Peyer's patch (tissue), 4 donors: Measurements from ENCODE around the gene RAPGEF2. TPM values are rescaled to one million over a fixed set of nuclear protein-coding genes. Genes with fewer than 3 reads are reported as not detected.
"Not testable (repeated sequence)": the region's sequence is repeated elsewhere in the genome, so short reads cannot be mapped to it uniquely, and the experiment has no call there.

ENCODE experiments used
- DNase-seq, 3 donors: peaks; one replicate each; pipeline ENCODE4 v3.0.0-alpha.2; 2017 to 2019
- H3K27ac ChIP-seq, 4 donors: fragments of 200-600 bp; sonication (generic); one replicate each; pipeline ENCODE4 v1.5.1; 2016 to 2019
- H3K27me3 ChIP-seq, 2 donors: fragments of 200-600 bp; sonication (generic); one replicate each; pipeline ENCODE4 v1.5.1; 2019
- H3K36me3 ChIP-seq, 3 donors: fragments of 200-600 bp; sonication (generic); one replicate each; pipeline ENCODE4 v1.5.1; 2016 to 2019
- H3K4me1 ChIP-seq, 4 donors: fragments of 200-600 bp; sonication (generic); one replicate each; pipeline ENCODE4 v1.5.1; 2016 to 2019
- H3K4me3 ChIP-seq, 4 donors: fragments of 200-600 bp; sonication (generic); 1 replicate in 3 of 4; 2 replicates in 1 of 4; pipeline ENCODE4 v1.5.1; 2016 to 2019; ENCODE audit warnings: mild to moderate bottlenecking in 1 of 4
- H3K9me3 ChIP-seq, 4 donors: fragments of 200-600 bp; sonication (generic); one replicate each; pipeline ENCODE4 v1.5.1; 2016 to 2019; ENCODE audit warnings: mild to moderate bottlenecking in 1 of 4
- POLR2A ChIP-seq, 2 donors: fragments of 450-650 bp; IDR thresholded peaks; one replicate each; pipeline ENCODE4 v1.5.1; 2017; ENCODE audit warnings: antibody characterized with exemption in 2 of 2, mild to moderate bottlenecking in 2 of 2, moderate library complexity in 2 of 2
- total RNA-seq, 4 donors: library from RNA; depleted of rRNA; stranded (reverse); fragments of >200 nt; gene quantifications; one replicate each; pipeline ENCODE4 v1.1.0, GENCODE V29; 2016
- TF ChIP-seq, protein P1 (sequence below), 6 experiments: fragments of 450-650 bp in 4 of 6; fragments of 200-600 bp in 2 of 6; sonication (generic) in 1 of 6; IDR thresholded peaks; one replicate each; pipeline ENCODE4 v1.5.1; 2017 to 2019; ENCODE audit warnings: antibody characterized with exemption in 6 of 6, mild to moderate bottlenecking in 3 of 6, moderate library complexity in 1 of 6

Gene RAPGEF2
- total RNA-seq, 4 donors from 2014 or later = 30.1 to 81.7 (median 41.4) TPM

DNA sequence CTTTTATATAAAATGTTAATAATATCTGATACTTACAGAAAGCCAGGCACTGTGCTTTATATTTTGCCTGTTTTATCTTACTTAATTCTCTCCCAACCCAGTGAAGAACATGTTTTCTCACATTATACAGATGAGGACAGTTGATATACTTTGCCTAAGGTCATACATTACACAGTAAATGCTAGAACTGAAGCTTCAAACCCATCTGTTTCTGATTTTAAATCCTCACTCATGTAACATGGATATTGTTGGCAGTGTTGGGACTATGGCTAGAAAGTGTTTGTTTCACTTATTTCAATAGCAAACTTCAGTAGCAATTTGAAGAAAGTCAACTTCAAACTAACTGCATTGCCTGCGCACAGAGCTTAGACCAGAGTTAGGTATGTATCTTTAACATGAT, 57.4 kb downstream of the RAPGEF2 start:
- no peaks in the 10 kb centered on the region for H3K4me1 ChIP-seq
- H3K27me3 ChIP-seq = no peaks in the 10 kb centered on the region
- H3K4me3 ChIP-seq = no peak overlapping the region
- H3K36me3 ChIP-seq = no peaks in the 10 kb centered on the region
- no peaks in the 10 kb centered on the region for H3K9me3 ChIP-seq
- H3K27ac ChIP-seq = no peak overlapping the region
- DNase-seq = no peak
- TF ChIP-seq, protein P1, sequence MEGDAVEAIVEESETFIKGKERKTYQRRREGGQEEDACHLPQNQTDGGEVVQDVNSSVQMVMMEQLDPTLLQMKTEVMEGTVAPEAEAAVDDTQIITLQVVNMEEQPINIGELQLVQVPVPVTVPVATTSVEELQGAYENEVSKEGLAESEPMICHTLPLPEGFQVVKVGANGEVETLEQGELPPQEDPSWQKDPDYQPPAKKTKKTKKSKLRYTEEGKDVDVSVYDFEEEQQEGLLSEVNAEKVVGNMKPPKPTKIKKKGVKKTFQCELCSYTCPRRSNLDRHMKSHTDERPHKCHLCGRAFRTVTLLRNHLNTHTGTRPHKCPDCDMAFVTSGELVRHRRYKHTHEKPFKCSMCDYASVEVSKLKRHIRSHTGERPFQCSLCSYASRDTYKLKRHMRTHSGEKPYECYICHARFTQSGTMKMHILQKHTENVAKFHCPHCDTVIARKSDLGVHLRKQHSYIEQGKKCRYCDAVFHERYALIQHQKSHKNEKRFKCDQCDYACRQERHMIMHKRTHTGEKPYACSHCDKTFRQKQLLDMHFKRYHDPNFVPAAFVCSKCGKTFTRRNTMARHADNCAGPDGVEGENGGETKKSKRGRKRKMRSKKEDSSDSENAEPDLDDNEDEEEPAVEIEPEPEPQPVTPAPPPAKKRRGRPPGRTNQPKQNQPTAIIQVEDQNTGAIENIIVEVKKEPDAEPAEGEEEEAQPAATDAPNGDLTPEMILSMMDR (IDR thresholded peaks at IDR 0.05) = no peak
- no peak for TF ChIP-seq POLR2A (IDR thresholded peaks at IDR 0.05)

DNA sequence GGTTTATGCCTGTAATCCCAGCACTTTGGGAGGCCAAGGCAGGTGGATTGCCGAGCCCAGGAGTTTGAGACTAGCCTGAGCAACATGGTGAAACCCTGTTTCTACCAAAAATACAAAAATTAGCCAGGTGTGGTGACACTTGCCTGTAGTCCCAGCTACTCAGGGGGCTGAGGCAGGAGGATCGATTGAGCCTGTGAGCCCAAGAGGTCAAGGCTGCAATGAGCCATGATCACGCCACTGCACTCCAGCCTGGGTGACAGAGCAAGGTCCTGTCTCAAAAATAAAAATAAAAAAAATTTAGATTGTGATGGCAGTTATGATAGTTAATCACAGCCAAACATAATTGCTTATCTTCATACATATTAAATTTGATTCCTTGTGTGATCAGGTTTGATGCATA, 58.6 kb downstream of the RAPGEF2 start:
- not testable (repeated sequence) for H3K9me3 ChIP-seq, H3K4me3 ChIP-seq, H3K4me1 ChIP-seq, H3K27ac ChIP-seq, DNase-seq, H3K36me3 ChIP-seq, H3K27me3 ChIP-seq

DNA sequence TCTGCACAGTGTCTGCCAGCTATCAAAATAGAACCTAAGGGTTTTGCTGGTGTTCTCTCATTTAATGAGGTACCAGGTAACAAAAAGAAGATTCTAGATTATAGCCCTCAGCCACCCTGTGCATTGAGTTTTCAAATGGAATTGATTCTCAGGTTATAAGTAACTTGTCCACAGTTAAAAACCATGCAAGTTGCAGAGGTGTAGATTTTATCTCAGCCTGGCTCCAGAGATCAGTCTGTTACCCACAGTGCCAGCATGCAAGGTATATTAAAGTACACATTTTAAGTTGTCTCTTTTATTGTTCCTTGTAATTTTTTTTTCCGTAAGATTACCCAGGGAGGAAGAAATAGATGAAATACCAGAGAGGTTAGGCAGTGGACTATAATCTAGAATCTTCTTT, 59.7 kb downstream of the RAPGEF2 start:
- Histone ChIP-seq H3K27ac (no peak overlapping the region), H3K4me3 (no peak overlapping the region), H3K9me3 (no peaks in the 10 kb centered on the region), H3K27me3 (no peaks in the 10 kb centered on the region), H3K36me3 (no peaks in the 10 kb centered on the region), H3K4me1 (no peaks in the 10 kb centered on the region)
- DNase-seq = no peak
- TF ChIP-seq, protein P1 (IDR thresholded peaks at IDR 0.05) = no peak
- no peak for TF ChIP-seq POLR2A (IDR thresholded peaks at IDR 0.05)

DNA sequence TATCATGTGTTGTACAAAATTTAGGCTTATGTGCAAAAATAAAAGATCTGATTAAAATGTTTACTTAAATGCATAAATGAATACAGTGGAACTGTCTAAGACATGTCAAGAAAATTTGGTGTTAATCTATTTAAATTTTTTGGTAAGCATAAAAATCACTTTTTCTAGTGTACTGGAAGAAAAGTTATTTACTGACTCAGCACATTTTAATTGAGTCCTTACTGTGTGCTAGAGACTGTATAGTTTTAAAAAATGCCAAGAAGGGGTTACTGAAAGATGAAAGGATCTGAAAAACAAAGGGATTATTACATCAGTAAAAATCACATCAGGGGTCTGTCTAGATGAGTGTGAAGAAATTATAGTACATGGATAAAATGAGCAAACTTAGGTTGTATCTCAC, 60.6 kb downstream of the RAPGEF2 start:
- Histone ChIP-seq H3K27me3 (no peaks in the 10 kb centered on the region), H3K4me3 (no peak overlapping the region), H3K36me3 (no peaks in the 10 kb centered on the region), H3K9me3 (no peaks in the 10 kb centered on the region), H3K27ac (no peak overlapping the region), H3K4me1 (no peaks in the 10 kb centered on the region)
- DNase-seq = no peak
- TF ChIP-seq POLR2A (IDR thresholded peaks at IDR 0.05) = no peak
- TF ChIP-seq, protein P1 (IDR thresholded peaks at IDR 0.05) = no peak

GRCh38 chr4:159169404-159170302, 66.8 kb downstream of the RAPGEF2 start:
- peaks cover 0 to 7% (median 0%) of the 10 kb centered on the region in 4 donors for H3K4me1 ChIP-seq
- H3K27me3 ChIP-seq = no peaks in the 10 kb centered on the region
- no peak overlapping the region for H3K4me3 ChIP-seq
- no peaks in the 10 kb centered on the region for H3K36me3 ChIP-seq
- H3K27ac ChIP-seq = no peak overlapping the region
- no peak for DNase-seq
- no peaks in the 10 kb centered on the region for H3K9me3 ChIP-seq
- TF ChIP-seq, protein P1 (IDR thresholded peaks at IDR 0.05) = no peak
- no peak for TF ChIP-seq POLR2A (IDR thresholded peaks at IDR 0.05)

GRCh38 chr4:159171287-159171686, 68.4 kb downstream of the RAPGEF2 start:
- H3K4me3 ChIP-seq = no peak overlapping the region
- no peaks in the 10 kb centered on the region for H3K27me3 ChIP-seq
- H3K36me3 ChIP-seq = no peaks in the 10 kb centered on the region
- TF ChIP-seq, protein P1 (IDR thresholded peaks at IDR 0.05) = no peak
- TF ChIP-seq POLR2A (IDR thresholded peaks at IDR 0.05) = no peak
- DNase-seq = no peak
- no peak overlapping the region for H3K27ac ChIP-seq
- H3K9me3 ChIP-seq = no peaks in the 10 kb centered on the region
- H3K4me1 ChIP-seq = peaks cover 0 to 13% (median 0%) of the 10 kb centered on the region in 4 donors
